Measurements from ENCODE around the gene SKA3.
"Not testable (repeated sequence)": the region's sequence is repeated elsewhere in the genome, so short reads cannot be mapped to it uniquely, and the experiment has no call there.

The SKA3 gene

GRCh38 chr13:21198391-21198790 is 22.0 kb upstream of the SKA3 start:
- peaks cover 21 to 48% of the 10 kb centered on the region in 2 donors for H3K27me3 Mint-ChIP-seq
- not testable (repeated sequence) for ATAC-seq (replicated peaks); H3K27ac Mint-ChIP-seq; H3K4me3 Mint-ChIP-seq; H3K4me1 Mint-ChIP-seq (ENCODE audit: low read depth in 2 of 2); H3K36me3 Mint-ChIP-seq (ENCODE audit: insufficient read depth); H3K9me3 Mint-ChIP-seq; DNase-seq

- H3K27ac Mint-ChIP-seq = not testable (repeated sequence)
Observed at GRCh38 chr13:21197606-21198225, 21.4 kb upstream of the SKA3 start.

GRCh38 chr13:21194756-21195155 is 18.4 kb upstream of the SKA3 start:
- DNase-seq; ATAC-seq (replicated peaks); H3K4me3 Mint-ChIP-seq; H3K4me1 Mint-ChIP-seq (ENCODE audit: low read depth in 2 of 2); H3K9me3 Mint-ChIP-seq; H3K36me3 Mint-ChIP-seq (ENCODE audit: insufficient read depth): not testable (repeated sequence)
- peak overlapping the region; percentile 21 to 24 for H3K27ac Mint-ChIP-seq
- peaks cover 12 to 25% of the 10 kb centered on the region in 2 donors for H3K27me3 Mint-ChIP-seq

More at GRCh38 chr13:21197606-21198225, 21.4 kb upstream of the SKA3 start:
- peaks cover 21 to 46% of the 10 kb centered on the region in 2 donors for H3K27me3 Mint-ChIP-seq
- DNase-seq; ATAC-seq (replicated peaks); H3K4me3 Mint-ChIP-seq; H3K36me3 Mint-ChIP-seq (ENCODE audit: insufficient read depth); H3K9me3 Mint-ChIP-seq; H3K4me1 Mint-ChIP-seq (ENCODE audit: low read depth in 2 of 2): not testable (repeated sequence)

- H3K4me1 Mint-ChIP-seq (ENCODE audit: low read depth in 2 of 2) = not testable (repeated sequence)
Observed at GRCh38 chr13:21186410-21186809, 10.1 kb upstream of the SKA3 start.

GRCh38 chr13:21181671-21182070 is 5.3 kb upstream of the SKA3 start:
- Mint-ChIP-seq H3K4me1 (ENCODE audit: low read depth in 2 of 2) (peaks cover 12% of the 10 kb centered on the region in 2 donors), H3K36me3 (ENCODE audit: insufficient read depth) (peaks cover 22% of the 10 kb centered on the region), H3K4me3 (no peak overlapping the region), H3K27me3 (no peaks in the 10 kb centered on the region), H3K27ac (no peak overlapping the region), H3K9me3 (no peaks in the 10 kb centered on the region)
- ATAC-seq (replicated peaks) (no peak), DNase-seq (no peak)

More at GRCh38 chr13:21186410-21186809, 10.1 kb upstream of the SKA3 start:
- not testable (repeated sequence) for H3K36me3 Mint-ChIP-seq (ENCODE audit: insufficient read depth); H3K9me3 Mint-ChIP-seq; DNase-seq; H3K27ac Mint-ChIP-seq; H3K4me3 Mint-ChIP-seq; H3K27me3 Mint-ChIP-seq; ATAC-seq (replicated peaks)

GRCh38 chr13:21176982-21177284 is 581 bp upstream of the SKA3 start:
- H3K4me3 Mint-ChIP-seq = peak overlapping the region; percentile 98 to 100
- H3K4me1 Mint-ChIP-seq (ENCODE audit: low read depth in 2 of 2) = peaks cover 15 to 16% of the 10 kb centered on the region in 2 donors
- ATAC-seq (replicated peaks) (peak; percentile 37), DNase-seq (no peak)
- H3K36me3 Mint-ChIP-seq (ENCODE audit: insufficient read depth) = peaks cover 29% of the 10 kb centered on the region
- no peaks in the 10 kb centered on the region for H3K27me3 Mint-ChIP-seq
- peak overlapping the region; percentile 95 to 96 for H3K27ac Mint-ChIP-seq
- no peaks in the 10 kb centered on the region for H3K9me3 Mint-ChIP-seq

- peaks cover 15 to 16% of the 10 kb centered on the region in 2 donors for H3K4me1 Mint-ChIP-seq (ENCODE audit: low read depth in 2 of 2)
- H3K4me3 Mint-ChIP-seq = peak overlapping the region; percentile 98 to 100
- DNase-seq = no peak
- peaks cover 29% of the 10 kb centered on the region for H3K36me3 Mint-ChIP-seq (ENCODE audit: insufficient read depth)
- peak overlapping the region; percentile 95 to 96 for H3K27ac Mint-ChIP-seq
- no peaks in the 10 kb centered on the region for H3K27me3 Mint-ChIP-seq
- ATAC-seq (replicated peaks) = no peak
- H3K9me3 Mint-ChIP-seq = no peaks in the 10 kb centered on the region
Observed at GRCh38 chr13:21175656-21176214, 617 bp downstream of the SKA3 start.

- Mint-ChIP-seq H3K36me3 (ENCODE audit: insufficient read depth) (peaks cover 26% of the 10 kb centered on the region), H3K4me1 (ENCODE audit: low read depth in 2 of 2) (peaks cover 15 to 16% of the 10 kb centered on the region in 2 donors)
- H3K4me3 Mint-ChIP-seq; DNase-seq; H3K27ac Mint-ChIP-seq; ATAC-seq (replicated peaks); H3K27me3 Mint-ChIP-seq; H3K9me3 Mint-ChIP-seq: not testable (repeated sequence)
Observed at GRCh38 chr13:21173767-21174166, 2.6 kb downstream of the SKA3 start.

- Mint-ChIP-seq H3K4me3 (no peak overlapping the region), H3K4me1 (ENCODE audit: low read depth in 2 of 2) (peaks cover 2 to 3% of the 10 kb centered on the region in 2 donors), H3K27ac (no peak overlapping the region), H3K9me3 (no peaks in the 10 kb centered on the region), H3K36me3 (ENCODE audit: insufficient read depth) (peaks cover 4% of the 10 kb centered on the region), H3K27me3 (no peaks in the 10 kb centered on the region)
- ATAC-seq (replicated peaks) (no peak), DNase-seq (no peak)
Observed at GRCh38 chr13:21171420-21171819, 4.9 kb downstream of the SKA3 start.

- H3K4me1 Mint-ChIP-seq (ENCODE audit: low read depth in 2 of 2); H3K9me3 Mint-ChIP-seq; H3K27me3 Mint-ChIP-seq; H3K4me3 Mint-ChIP-seq; ATAC-seq (replicated peaks); DNase-seq; H3K27ac Mint-ChIP-seq; H3K36me3 Mint-ChIP-seq (ENCODE audit: insufficient read depth): not testable (repeated sequence)
Observed at GRCh38 chr13:21165606-21166005, 10.7 kb downstream of the SKA3 start.

- no peaks in the 10 kb centered on the region for H3K27me3 Mint-ChIP-seq
- no peak overlapping the region for H3K27ac Mint-ChIP-seq
- no peaks in the 10 kb centered on the region for H3K36me3 Mint-ChIP-seq (ENCODE audit: insufficient read depth)
- no peaks in the 10 kb centered on the region for H3K4me1 Mint-ChIP-seq (ENCODE audit: low read depth in 2 of 2)
- no peaks in the 10 kb centered on the region for H3K9me3 Mint-ChIP-seq
- no peak for ATAC-seq (replicated peaks)
- DNase-seq = no peak
- no peak overlapping the region for H3K4me3 Mint-ChIP-seq
Observed at GRCh38 chr13:21164631-21165030, 11.7 kb downstream of the SKA3 start.

- no peaks in the 10 kb centered on the region for H3K27me3 Mint-ChIP-seq
- ATAC-seq (replicated peaks) = no peak
- no peak for DNase-seq
- no peak overlapping the region for H3K4me3 Mint-ChIP-seq
- H3K36me3 Mint-ChIP-seq (ENCODE audit: insufficient read depth) = peaks cover 17% of the 10 kb centered on the region
- no peak overlapping the region for H3K27ac Mint-ChIP-seq
- H3K9me3 Mint-ChIP-seq = no peaks in the 10 kb centered on the region
- H3K4me1 Mint-ChIP-seq (ENCODE audit: low read depth in 2 of 2) = no peaks in the 10 kb centered on the region
Observed at GRCh38 chr13:21152251-21152899, 24.0 kb downstream of the SKA3 start.

- no peak overlapping the region for H3K4me3 Mint-ChIP-seq
- ATAC-seq (replicated peaks) (no peak), DNase-seq (no peak)
- H3K4me1 Mint-ChIP-seq (ENCODE audit: low read depth in 2 of 2) = peaks cover 0 to 5% of the 10 kb centered on the region in 2 donors
- no peaks in the 10 kb centered on the region for H3K9me3 Mint-ChIP-seq
- peaks cover 41% of the 10 kb centered on the region for H3K36me3 Mint-ChIP-seq (ENCODE audit: insufficient read depth)
- H3K27me3 Mint-ChIP-seq = no peaks in the 10 kb centered on the region
- H3K27ac Mint-ChIP-seq = no peak overlapping the region
Observed at GRCh38 chr13:21150013-21150412, 26.3 kb downstream of the SKA3 start.

GRCh38 chr13:21149568-21149967 is 26.8 kb downstream of the SKA3 start:
- H3K36me3 Mint-ChIP-seq (ENCODE audit: insufficient read depth) = peaks cover 45% of the 10 kb centered on the region
- DNase-seq = no peak
- ATAC-seq (replicated peaks) = no peak
- H3K27me3 Mint-ChIP-seq = no peaks in the 10 kb centered on the region
- no peak overlapping the region for H3K27ac Mint-ChIP-seq
- peaks cover 0 to 9% of the 10 kb centered on the region in 2 donors for H3K4me1 Mint-ChIP-seq (ENCODE audit: low read depth in 2 of 2)
- H3K4me3 Mint-ChIP-seq = no peak overlapping the region
- no peaks in the 10 kb centered on the region for H3K9me3 Mint-ChIP-seq

Data from effector memory CD8-positive, alpha-beta T cell (primary cell).